Stomach (tissue), 9 donors: ENCODE measurements around the gene FNTB. TPM values are rescaled to one million over a fixed set of nuclear protein-coding genes. Genes with fewer than 3 reads are reported as not detected.
A peak's percentile ranks its signal among the peaks of the same experiment; 100 is the strongest.

Experiments
- DNase-seq, 2 donors: peaks; one replicate each; pipeline versions ENCODE4 v3.0.0 to v3.0.0-alpha.2; 2013 to 2019
- H3K27ac ChIP-seq, 5 donors: fragments of 200-600 bp in 4 of 5; sonication (generic) in 4 of 5; one replicate each; pipeline ENCODE4 v1.5.1; 2013 to 2019; ENCODE audit warnings: mild to moderate bottlenecking in 1 of 5, moderate library complexity in 1 of 5
- H3K27me3 ChIP-seq, 3 donors: fragments of 200-600 bp; sonication (generic); one replicate each; pipeline ENCODE4 v1.5.1; 2017 to 2019; ENCODE audit warnings: mixed run types in 1 of 3
- H3K36me3 ChIP-seq, 4 donors: fragments of 200-600 bp; sonication (generic); 1 replicate in 3 of 4; 2 replicates in 1 of 4; pipeline ENCODE4 v1.5.1; 2016 to 2019
- H3K4me1 ChIP-seq, 4 donors: fragments of 200-600 bp; sonication (generic); one replicate each; pipeline ENCODE4 v1.5.1; 2016 to 2019
- H3K4me3 ChIP-seq, 4 donors: fragments of 200-600 bp; sonication (generic) in 3 of 4; one replicate each; pipeline ENCODE4 v1.5.1; 2016 to 2019; ENCODE audit warnings: mild to moderate bottlenecking in 1 of 4
- H3K9me3 ChIP-seq, 4 donors: fragments of 200-600 bp; sonication (generic); one replicate each; pipeline ENCODE4 v1.5.1; 2016 to 2019
- CTCF ChIP-seq, 7 experiments: fragments of 450-650 bp in 4 of 7; fragments of 200-600 bp in 3 of 7; sonication (generic) in 3 of 7; IDR thresholded peaks; one replicate each; pipeline ENCODE4 v1.5.1; 2016 to 2019; ENCODE audit warnings: antibody characterized with exemption in 7 of 7, control low read depth in 2 of 7, mild to moderate bottlenecking in 1 of 7
- EP300 ChIP-seq: sonication (generic); formaldehyde crosslinking; IDR thresholded peaks from one replicate; pipeline ENCODE4 v1.6.1; 2017; ENCODE audit warnings: antibody characterized with exemption
- POLR2A ChIP-seq, 4 donors: fragments of 450-650 bp; IDR thresholded peaks; one replicate each; pipeline ENCODE4 v1.6.1; 2016; ENCODE audit warnings: antibody characterized with exemption in 4 of 4, control low read depth in 2 of 4, mild to moderate bottlenecking in 1 of 4, moderate library complexity in 1 of 4
- POLR2AphosphoS5 ChIP-seq, 3 donors: sonication (generic); formaldehyde crosslinking; IDR thresholded peaks; one replicate each; pipeline ENCODE4 v1.6.1; 2016; ENCODE audit warnings: antibody characterized with exemption in 3 of 3
- WGBS, 5 donors: extraction: QIAGEN DNeasy Blood & Tissue Kit in 3 of 5; methylation state at CpG; one replicate each; pipeline versions ENCODE4 v1.1.5 to v1.1.7; 2013 to 2018; 5-methylcytosine and 5-hydroxymethylcytosine counted together
- intact Hi-C: fragments of 100-400 bp; cut with DNase I; formaldehyde crosslinking; loops from one replicate; pipeline ENCODE4 v1.15.1; 2023; ENCODE audit warnings: low total_unique reads
- polyA plus RNA-seq, 3 donors: library from polyadenylated mRNA; stranded (reverse); fragments of 200-250 nt; gene quantifications; one replicate each; pipeline ENCODE4 v1.2.3, GENCODE V29; 2013
- total RNA-seq, 5 donors: library from RNA; depleted of rRNA; stranded (reverse); fragments of >200 nt; gene quantifications; one replicate each; pipeline versions ENCODE4 v1.1.0 to v1.2.3, GENCODE V29; 2014 to 2016
- donor health status: healthy with polysubstance abuse.
- donor health status: Bipolar disorder and iron deficiency.
- donor health status: healthy.

Gene FNTB
- total and polyA plus RNA-seq, 8 donors = 2.9 to 18.3 (median 6.3) TPM; not detected in 1

DNA sequence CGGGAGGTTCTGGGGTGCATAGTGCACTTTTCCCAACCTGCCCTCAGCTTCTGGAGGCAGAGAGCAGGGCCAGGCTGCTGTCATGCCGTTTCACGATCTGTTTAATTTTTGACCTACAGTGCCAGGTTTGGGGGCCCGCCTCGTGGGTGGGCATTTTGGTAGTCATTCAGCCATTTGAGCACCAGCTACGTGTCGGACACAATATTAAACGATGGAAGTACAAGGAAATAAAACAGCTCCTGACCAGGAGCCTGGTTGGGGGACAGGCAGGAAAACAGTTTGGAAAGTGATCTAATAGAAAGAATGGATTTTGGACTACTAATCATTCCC, 708 bp downstream of the FNTB start:
- TF ChIP-seq POLR2A (IDR thresholded peaks at IDR 0.05) (no peak), CTCF (IDR thresholded peaks at IDR 0.05) (no peak), EP300 (no peak), POLR2AphosphoS5 (IDR thresholded peaks at IDR 0.05) (no peak)
- WGBS, 5 donors = 0 to 2% (median 1%) methylated on average over 8 of the region's 8 CpGs
- intact Hi-C loops = loop anchor here (10.0 kb wide), 1 partner anchor 163 kb away; no protein-coding TSS in a partner anchor
- Histone ChIP-seq H3K27me3 (no peaks in the 10 kb centered on the region), H3K36me3 (no peaks in the 10 kb centered on the region), H3K4me1 (peaks cover 6 to 46% (median 38%) of the 10 kb centered on the region in 4 donors), H3K27ac (peak overlapping the region; percentile 84 to 93 (median 88)), H3K9me3 (no peaks in the 10 kb centered on the region), H3K4me3 (peak overlapping the region; percentile 64 to 87 (median 80))
- DNase-seq = no peak

GRCh38 chr14:64990296-64990695, 3.6 kb downstream of the FNTB start:
- intact Hi-C loops = no loop called here
- WGBS, 5 donors = 50 to 77% (median 74%) methylated on average over 3 of the region's 3 CpGs
- no peak for TF ChIP-seq EP300
- Histone ChIP-seq H3K36me3 (no peaks in the 10 kb centered on the region), H3K9me3 (no peaks in the 10 kb centered on the region), H3K4me3 (no peak overlapping the region), H3K27me3 (no peaks in the 10 kb centered on the region), H3K27ac (no peak overlapping the region), H3K4me1 (peaks cover 6 to 60% (median 32%) of the 10 kb centered on the region in 4 donors)
- DNase-seq = no peak

DNA sequence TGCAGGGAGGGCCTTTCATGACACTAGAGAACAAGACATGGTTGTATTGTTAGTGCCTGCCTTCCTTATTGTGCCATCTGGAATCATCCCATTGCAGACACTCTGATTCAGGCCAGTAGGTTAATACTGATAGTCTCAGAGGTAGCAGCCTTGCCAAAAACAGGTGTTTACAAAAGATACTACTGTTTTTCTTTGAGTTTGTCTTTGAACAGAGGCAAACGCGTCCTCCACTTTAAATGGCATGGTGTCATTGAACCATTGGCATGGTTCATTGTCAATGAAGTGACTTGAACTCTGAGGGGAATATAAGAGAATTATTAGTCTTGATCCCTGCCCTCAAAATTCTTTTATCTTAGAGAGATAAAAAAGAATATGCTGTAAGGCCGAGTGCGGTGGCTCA, 4.2 kb downstream of the FNTB start:
- intact Hi-C loops = no loop called here

GRCh38 chr14:64992328-64992885, 5.7 kb downstream of the FNTB start:
- TF ChIP-seq CTCF (IDR thresholded peaks at IDR 0.05) = no peak
- no peak for TF ChIP-seq EP300
- no peak for TF ChIP-seq POLR2AphosphoS5 (IDR thresholded peaks at IDR 0.05)
- no peak for TF ChIP-seq POLR2A (IDR thresholded peaks at IDR 0.05)
- H3K9me3 ChIP-seq = no peaks in the 10 kb centered on the region
- H3K36me3 ChIP-seq = no peaks in the 10 kb centered on the region
- intact Hi-C loops = no loop called here
- no peak for DNase-seq
- peaks cover 0 to 49% (median 25%) of the 10 kb centered on the region in 4 donors for H3K4me1 ChIP-seq
- H3K27me3 ChIP-seq = no peaks in the 10 kb centered on the region
- H3K4me3 ChIP-seq = no peak overlapping the region
- 76 to 89% (median 86%) methylated on average over 5 of the region's 5 CpGs for WGBS, 5 donors
- peak overlapping the region in 1 of 5 donors; percentile 60 for H3K27ac ChIP-seq

More for the DNA sequence above, 4.2 kb downstream of the FNTB start:
- H3K36me3 ChIP-seq = no peaks in the 10 kb centered on the region
- H3K4me1 ChIP-seq = peaks cover 5 to 57% (median 32%) of the 10 kb centered on the region in 4 donors
- 54 to 90% (median 65%) methylated on average over 4 of the region's 4 CpGs for WGBS, 5 donors
- no peak for DNase-seq
- H3K4me3 ChIP-seq = no peak overlapping the region
- no peaks in the 10 kb centered on the region for H3K27me3 ChIP-seq
- H3K27ac ChIP-seq = no peak overlapping the region
- no peaks in the 10 kb centered on the region for H3K9me3 ChIP-seq
- TF ChIP-seq CTCF (IDR thresholded peaks at IDR 0.05) = no peak

DNA sequence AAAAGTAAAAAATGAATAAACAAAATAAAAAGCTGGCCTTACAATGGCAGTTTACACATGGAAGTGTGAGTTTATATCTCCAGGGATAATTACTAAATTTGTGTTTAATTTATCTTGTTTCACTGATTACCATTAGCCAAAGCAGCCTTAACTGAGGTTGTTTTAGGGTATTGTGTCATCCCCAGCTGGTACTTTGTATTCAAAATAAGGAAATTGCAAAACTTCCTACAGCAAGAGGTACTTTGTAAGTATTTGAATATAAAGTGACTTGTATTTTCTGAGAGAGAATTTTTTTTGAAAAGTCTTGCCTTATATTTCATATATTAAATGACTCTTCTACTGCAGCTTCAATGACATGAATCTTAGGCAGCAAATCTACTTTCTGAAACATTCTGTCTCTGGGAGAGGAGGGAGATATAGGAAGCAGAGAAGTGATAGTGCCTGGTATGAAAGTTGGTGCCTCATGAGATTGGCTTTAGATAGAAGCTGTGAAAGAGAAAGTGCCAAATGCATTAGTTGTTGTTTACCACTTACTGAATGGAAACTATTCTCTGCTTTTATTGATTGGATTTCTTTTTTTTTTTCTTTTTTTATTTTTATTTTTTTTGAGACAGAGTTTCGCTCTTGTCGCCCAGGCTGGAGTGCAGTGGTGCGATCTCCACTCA, 6.7 kb downstream of the FNTB start:
- Histone ChIP-seq H3K4me1 (peaks cover 0 to 41% (median 15%) of the 10 kb centered on the region in 4 donors), H3K27me3 (no peaks in the 10 kb centered on the region), H3K27ac (peak overlapping the region in 2 of 5 donors; percentile 41 to 60), H3K4me3 (no peak overlapping the region), H3K9me3 (no peaks in the 10 kb centered on the region), H3K36me3 (no peaks in the 10 kb centered on the region)
- TF ChIP-seq POLR2A (IDR thresholded peaks at IDR 0.05) (no peak), EP300 (no peak), POLR2AphosphoS5 (IDR thresholded peaks at IDR 0.05) (no peak), CTCF (IDR thresholded peaks at IDR 0.05) (no peak)
- DNase-seq = no peak
- WGBS, 5 donors = 95 to 100% (median 97%) methylated on average over 3 of the region's 3 CpGs
- intact Hi-C loops = no loop called here
